Activated effector memory CD4-positive, alpha-beta T cell treated with Interleukin-2 at 50 U/mL for 16 hours (primary cell): Measurements from ENCODE around the gene RAD51B.
"Not testable (repeated sequence)": the region's sequence is repeated elsewhere in the genome, so short reads cannot be mapped to it uniquely, and the experiment has no call there.

ENCODE experiments used
- DNase-seq: peaks from one replicate; pipeline ENCODE4 v3.0.0-alpha.2; 2020

Gene RAD51B

GRCh38 chr14:67951529-67952135 is 132.1 kb downstream of the RAD51B start:
- DNase-seq: no peak

GRCh38 chr14:67952381-67952780 is 132.8 kb downstream of the RAD51B start:
- DNase-seq: no peak

GRCh38 chr14:67952786-67953185 is 133.2 kb downstream of the RAD51B start:
- DNase-seq: no peak

- DNase-seq: no peak
Measured at GRCh38 chr14:67955261-67955660, 135.7 kb downstream of the RAD51B start.

GRCh38 chr14:67957946-67958345 is 138.4 kb downstream of the RAD51B start:
- no peak for DNase-seq

- no peak for DNase-seq
Measured at GRCh38 chr14:67961676-67962075, 142.1 kb downstream of the RAD51B start.

- DNase-seq: no peak
Measured at GRCh38 chr14:67962215-67962644, 142.7 kb downstream of the RAD51B start.

GRCh38 chr14:67963545-67963944 is 144.0 kb downstream of the RAD51B start:
- no peak for DNase-seq

- DNase-seq: no peak
Measured at GRCh38 chr14:67963960-67964812, 144.6 kb downstream of the RAD51B start.

GRCh38 chr14:67965696-67966095 is 146.1 kb downstream of the RAD51B start:
- DNase-seq: no peak

- DNase-seq: no peak
Measured at GRCh38 chr14:67967206-67967605, 147.6 kb downstream of the RAD51B start.

GRCh38 chr14:67967970-67968369 is 148.4 kb downstream of the RAD51B start:
- not testable (repeated sequence) for DNase-seq

GRCh38 chr14:67970923-67971322 is 151.3 kb downstream of the RAD51B start:
- DNase-seq: no peak

- DNase-seq: no peak
Measured at GRCh38 chr14:67971627-67972625, 152.3 kb downstream of the RAD51B start.

GRCh38 chr14:67973436-67973835 is 153.9 kb downstream of the RAD51B start:
- no peak for DNase-seq

- no peak for DNase-seq
Measured at GRCh38 chr14:67975470-67975869, 155.9 kb downstream of the RAD51B start.

GRCh38 chr14:67977434-67978034 is 158.0 kb downstream of the RAD51B start:
- DNase-seq: no peak

GRCh38 chr14:67978749-67979148 is 159.2 kb downstream of the RAD51B start:
- DNase-seq: no peak

GRCh38 chr14:67982711-67983608 is 163.4 kb downstream of the RAD51B start:
- no peak for DNase-seq

- no peak for DNase-seq
Measured at GRCh38 chr14:67984274-67984673, 164.7 kb downstream of the RAD51B start.

GRCh38 chr14:67986131-67986841 is 166.7 kb downstream of the RAD51B start:
- DNase-seq: no peak
